GM12891 (cell line): ENCODE results near the gene IL15.
"Not testable (repeated sequence)": the region's sequence is repeated elsewhere in the genome, so short reads cannot be mapped to it uniquely, and the experiment has no call there.

Experiments
- DNase-seq: peaks from one replicate; pipeline ENCODE4 v3.0.0; 2011; ENCODE audit warnings: low spot score; ENCODE audit not compliant: insufficient read length
- FAIRE-seq: peaks from 2 replicates; lab custom pipeline; 2011; peaks lifted over from hg19 to GRCh38; lab: Jason Lieb, UNC
- PAX5 ChIP-seq: IDR thresholded peaks from 2 replicates; pipeline ENCODE4 v1.6.1; 2011; ENCODE audit warnings: low read length, moderate library complexity, mild to moderate bottlenecking; ENCODE audit not compliant: insufficient read depth, severe bottlenecking
- POLR2A ChIP-seq: IDR thresholded peaks from 2 replicates; pipeline ENCODE4 v1.6.1; 2011; ENCODE audit warnings: low read depth, low read length, control low read depth
- POLR2AphosphoS5 ChIP-seq: IDR thresholded peaks from 2 replicates; pipeline ENCODE4 v1.6.1; 2011; ENCODE audit warnings: low read depth, low read length, control low read depth
- POU2F2 ChIP-seq: IDR thresholded peaks from 2 replicates; pipeline ENCODE4 v1.6.1; 2011; ENCODE audit warnings: low read depth, mild to moderate bottlenecking, control low read depth, low read length, moderate library complexity
- SPI1 ChIP-seq: IDR thresholded peaks from 2 replicates; pipeline ENCODE4 v1.6.1; 2011; ENCODE audit warnings: low read depth, low read length, control low read depth
- TAF1 ChIP-seq: IDR thresholded peaks from 2 replicates; pipeline ENCODE4 v1.6.1; 2011; ENCODE audit warnings: low read depth, low read length, control low read depth

The IL15 gene

GRCh38 chr4:141675384-141675783 is 39.0 kb downstream of the IL15 start:
- TF ChIP-seq POLR2AphosphoS5 (no peak), TAF1 (no peak), POU2F2 (no peak), SPI1 (no peak), PAX5 (no peak), POLR2A (no peak)
- DNase-seq (no peak), FAIRE-seq (no peak)

GRCh38 chr4:141676087-141676670 is 39.8 kb downstream of the IL15 start:
- TF ChIP-seq POLR2A = no peak
- FAIRE-seq = no peak
- DNase-seq = no peak

DNA sequence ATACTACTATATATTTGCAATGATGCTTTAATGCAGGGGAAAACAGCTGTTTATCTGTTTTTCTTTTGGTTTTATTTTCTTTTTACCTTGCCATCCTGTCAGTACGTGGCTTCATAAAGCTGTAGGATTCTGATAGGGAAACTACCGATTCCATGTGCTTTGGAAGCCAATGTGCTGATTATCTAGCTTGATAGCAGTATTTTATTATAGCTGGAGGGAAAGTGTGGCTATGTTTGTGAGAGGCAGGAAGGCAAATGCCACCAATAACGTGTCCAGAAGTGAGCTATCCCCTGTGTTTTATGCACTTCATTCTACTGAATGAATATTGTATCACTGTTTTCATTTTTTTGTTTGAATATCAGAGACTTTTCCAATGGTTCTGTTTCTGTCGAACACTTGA is 43.7 kb downstream of the IL15 start:
- no peak for TF ChIP-seq SPI1
- TF ChIP-seq POLR2A = no peak
- TF ChIP-seq PAX5 = no peak
- no peak for TF ChIP-seq POLR2AphosphoS5
- no peak for TF ChIP-seq TAF1
- no peak for TF ChIP-seq POU2F2
- FAIRE-seq (no peak), DNase-seq (no peak)

DNA sequence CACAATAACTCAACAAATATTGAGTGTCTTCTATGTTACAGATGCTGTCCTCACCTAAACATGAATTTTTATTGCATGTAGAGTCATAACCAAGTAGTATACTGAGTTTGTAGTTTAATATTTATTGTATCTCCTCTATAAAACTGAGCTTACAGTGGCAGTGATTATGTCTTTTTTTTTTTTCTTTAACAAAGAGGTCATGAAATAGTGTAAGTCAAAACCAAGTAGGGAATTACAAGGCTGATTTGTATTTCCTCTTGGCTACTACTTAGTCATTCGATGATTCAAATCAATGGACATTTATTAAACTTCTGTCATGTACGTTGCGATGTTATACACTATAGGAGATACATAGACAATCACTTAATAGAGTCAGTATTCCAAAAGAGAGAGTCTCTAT is 48.4 kb downstream of the IL15 start:
- no peak for TF ChIP-seq POLR2AphosphoS5
- DNase-seq (no peak), FAIRE-seq (no peak)

GRCh38 chr4:141686146-141686775 is 49.9 kb downstream of the IL15 start:
- TF ChIP-seq POLR2A = no peak
- peak; percentile 23; the same call in 1 of the 2 replicates for TF ChIP-seq SPI1
- TF ChIP-seq TAF1 = no peak
- DNase-seq = no peak
- FAIRE-seq = no peak

DNA sequence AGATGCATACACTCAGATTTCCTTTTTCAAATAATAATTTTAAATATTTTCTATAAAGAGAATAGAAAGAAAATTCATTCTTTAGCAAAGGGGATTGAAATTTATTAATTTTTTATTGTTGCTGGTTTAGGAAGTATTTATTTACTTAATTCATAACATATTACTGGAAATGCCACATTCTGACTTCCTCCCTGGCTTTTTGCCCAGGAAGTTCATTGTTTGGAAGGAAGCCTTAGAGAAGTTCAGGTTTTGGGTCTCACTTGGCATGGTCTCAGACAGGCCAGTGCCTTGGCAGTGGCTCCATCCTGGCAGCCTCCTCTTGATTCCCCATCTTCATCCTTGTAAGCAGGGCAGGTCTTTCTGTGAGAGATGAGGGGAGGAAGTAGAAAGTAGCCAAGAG is 50.5 kb downstream of the IL15 start:
- TF ChIP-seq POU2F2 (no peak), POLR2A (no peak), POLR2AphosphoS5 (no peak), TAF1 (no peak), SPI1 (no peak), PAX5 (no peak)
- DNase-seq (no peak), FAIRE-seq (no peak)

- FAIRE-seq, DNase-seq: not testable (repeated sequence)
Measured at GRCh38 chr4:141689726-141690296, 53.4 kb downstream of the IL15 start.

DNA sequence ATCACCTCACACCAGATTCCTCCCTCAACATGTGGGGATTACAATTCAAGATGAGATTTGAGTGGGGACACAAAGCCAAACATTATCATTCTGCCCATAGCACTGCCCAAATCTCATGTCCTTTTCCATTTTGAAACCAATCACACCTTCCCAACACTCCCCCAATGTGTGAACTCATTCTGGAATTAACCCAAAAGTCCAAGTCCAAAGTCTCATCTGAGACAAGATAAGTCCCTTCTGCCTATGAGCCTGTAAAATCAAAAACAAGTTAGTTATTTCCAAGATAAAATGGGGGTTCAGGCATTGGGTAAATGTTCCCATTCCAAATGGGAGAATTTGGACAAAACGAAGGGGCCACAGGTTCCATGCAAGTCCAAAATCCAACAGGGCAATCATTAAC is 54.9 kb downstream of the IL15 start:
- FAIRE-seq, DNase-seq: not testable (repeated sequence)

GRCh38 chr4:141692081-141692480 is 55.7 kb downstream of the IL15 start:
- DNase-seq = no peak
- TF ChIP-seq POLR2A (no peak), POLR2AphosphoS5 (no peak), PAX5 (no peak), TAF1 (no peak), POU2F2 (no peak), SPI1 (no peak)
- no peak for FAIRE-seq

- no peak for FAIRE-seq
- no peak for DNase-seq
- TF ChIP-seq SPI1 (no peak), POLR2AphosphoS5 (no peak), POLR2A (no peak), TAF1 (no peak)
Measured at GRCh38 chr4:141697116-141697515, 60.7 kb downstream of the IL15 start.

- DNase-seq = no peak
- no peak for TF ChIP-seq POLR2AphosphoS5
- TF ChIP-seq PAX5 = no peak
- TF ChIP-seq POLR2A = no peak
- TF ChIP-seq POU2F2 = no peak
- no peak for TF ChIP-seq SPI1
- TF ChIP-seq TAF1 = no peak
- peak; percentile 13 for FAIRE-seq
Measured at GRCh38 chr4:141702472-141703182, 66.2 kb downstream of the IL15 start.
